HepG2 (cell line): ENCODE data around the gene COQ6. TPM values are rescaled to one million over a fixed set of nuclear protein-coding genes. Genes with fewer than 3 reads are reported as not detected.
A peak's percentile ranks its signal among the peaks of the same experiment; 100 is the strongest.

Experiments used
- CHCHD3 ChIP-seq: sonication (generic); formaldehyde crosslinking; IDR thresholded peaks from 2 replicates; pipeline ENCODE4 v1.8.0; 2022; ENCODE audit warnings: mild to moderate bottlenecking, missing genetic modification reagents, moderate library complexity
- DR1 ChIP-seq: sonication (generic); formaldehyde crosslinking; IDR thresholded peaks from 2 replicates; pipeline ENCODE4 v1.8.0; 2021; ENCODE audit warnings: mild to moderate bottlenecking, missing genetic modification reagents, inconsistent platforms
- ELF3 ChIP-seq: IDR thresholded peaks from 2 replicates; pipeline ENCODE4 v1.6.1; 2016; ENCODE audit warnings: missing genetic modification reagents, missing compliant biosample characterization
- IKZF4 ChIP-seq: sonication (generic); formaldehyde crosslinking; IDR thresholded peaks from 2 replicates; pipeline ENCODE4 v1.5.1; 2020; ENCODE audit warnings: borderline replicate concordance, mild to moderate bottlenecking, low read depth, missing genetic modification reagents; ENCODE audit errors: not compliant biosample characterization
- KDM1A ChIP-seq: IDR thresholded peaks from 2 replicates; pipeline ENCODE4 v1.6.1; 2016; ENCODE audit warnings: missing compliant biosample characterization
- MED13 ChIP-seq: sonication (generic); formaldehyde crosslinking; IDR thresholded peaks from 2 replicates; pipeline ENCODE4 v1.5.0; 2020; ENCODE audit warnings: missing genetic modification reagents
- NBN ChIP-seq: fragments of 450-650 bp; conservative IDR thresholded peaks from 2 replicates; pipeline ENCODE4 v1.6.1; 2017
- RFX1 ChIP-seq: fragments of 450-650 bp; IDR thresholded peaks from 2 replicates; pipeline ENCODE4 v1.6.1; 2017
- SMARCC2 ChIP-seq: fragments of 450-650 bp; IDR thresholded peaks from 2 replicates; pipeline ENCODE4 v1.6.1; 2017; ENCODE audit warnings: antibody characterized with exemption, mild to moderate bottlenecking
- TGIF2 ChIP-seq: IDR thresholded peaks from 2 replicates; pipeline ENCODE4 v1.6.1; 2016; ENCODE audit warnings: control low read depth, missing compliant biosample characterization
- ZBTB49 ChIP-seq: sonication (generic); formaldehyde crosslinking; IDR thresholded peaks from 2 replicates; pipeline ENCODE4 v1.4.0; 2020; ENCODE audit warnings: missing genetic modification reagents, borderline replicate concordance
- ZMYM4 ChIP-seq: sonication (generic); formaldehyde crosslinking; IDR thresholded peaks from 2 replicates; pipeline ENCODE4 v1.8.1; 2023; ENCODE audit warnings: mild to moderate bottlenecking, missing genetic modification reagents
- ZNF205 ChIP-seq: IDR thresholded peaks from 2 replicates; pipeline ENCODE4 v1.6.1; 2018; ENCODE audit warnings: missing biosample characterization, missing genetic modification reagents
- ZNF792 ChIP-seq: IDR thresholded peaks from 2 replicates; pipeline ENCODE4 v1.6.1; 2016
- ZSCAN25 ChIP-seq: sonication (generic); formaldehyde crosslinking; IDR thresholded peaks from 2 replicates; pipeline ENCODE4 v1.8.0; 2022; ENCODE audit warnings: mild to moderate bottlenecking, missing genetic modification reagents
- ZUFSP ChIP-seq: sonication (generic); formaldehyde crosslinking; IDR thresholded peaks from 2 replicates; pipeline ENCODE4 v1.9.0; 2021; ENCODE audit warnings: missing genetic modification reagents, mild to moderate bottlenecking, borderline replicate concordance
- polyA plus RNA-seq, 8 experiments: library from polyadenylated mRNA; depleted of rRNA in 3 of 8; stranded (reverse) in 7 of 8; unstranded in 1 of 8; fragments of >200 nt; fragmentation: Illumina TruSeq in 4 of 8; extraction: Trizol in 4 of 8; gene quantifications; 2 replicates each; pipeline versions ENCODE4 v1.2.1 to v1.2.3, GENCODE V29; 2011 to 2016; ENCODE audit warnings: low read depth in 4 of 8, missing spikeins in 1 of 8, mixed read lengths in 1 of 8; ENCODE audit not compliant: insufficient read depth in 1 of 8
- total RNA-seq, 5 experiments: library from RNA; depleted of rRNA; stranded (reverse); fragments of >200 nt; fragmentation: Illumina TruSeq; extraction: Trizol; gene quantifications; 2 replicates each; pipeline ENCODE4 v1.2.3, GENCODE V29; 2016; ENCODE audit warnings: low read depth in 1 of 5
- TF ChIP-seq, protein P1 (sequence below), 2 experiments: sonication (generic) in 1 of 2; formaldehyde crosslinking in 1 of 2; IDR thresholded peaks; 2 replicates each; pipeline versions ENCODE4 v1.6.1 to v1.9.0; 2014 to 2022; ENCODE audit warnings: antibody characterized with exemption in 1 of 2, borderline replicate concordance in 1 of 2, inconsistent platforms in 1 of 2, low read depth in 1 of 2, missing genetic modification reagents in 1 of 2
- TF ChIP-seq, protein P2 (sequence below): IDR thresholded peaks from 2 replicates; pipeline ENCODE4 v1.6.1; 2016; ENCODE audit warnings: missing biosample characterization, missing genetic modification reagents, low read depth

Gene COQ6
- total and polyA plus RNA-seq, 2 of the 13 experiments (the other 11 are each of a cell fraction or from before 2014, with no cell fraction given): 18.9 to 34.7 TPM

GRCh38 chr14:73949752-73950734 lies at the start of gene COQ6, which contains the start of gene FAM161B (continued):
- TF ChIP-seq ZBTB49 (CRISPR knock-in tag) (no peak), ZUFSP (CRISPR knock-in tag) (no peak), ELF3 (CRISPR knock-in tag) (peak; percentile 56; the same call in 1 of the 2 replicates), NBN (no peak), CHCHD3 (CRISPR knock-in tag) (peak; percentile 70; the same call in 1 of the 2 replicates), TGIF2 (CRISPR knock-in tag) (no peak), SMARCC2 (no peak), ZNF205 (CRISPR knock-in tag) (0 out of 2 replicates have a peak, but pooled peaks have one; percentile 54), ZSCAN25 (peak; percentile 70), IKZF4 (CRISPR knock-in tag) (no peak), MED13 (CRISPR knock-in tag) (no peak), ZNF792 (CRISPR knock-in tag) (peak; percentile 87), RFX1 (peak; percentile 82), KDM1A (CRISPR knock-in tag) (no peak), DR1 (CRISPR knock-in tag) (peak; percentile 79), ZMYM4 (CRISPR knock-in tag) (peak; percentile 85)
- TF ChIP-seq, protein P1, sequence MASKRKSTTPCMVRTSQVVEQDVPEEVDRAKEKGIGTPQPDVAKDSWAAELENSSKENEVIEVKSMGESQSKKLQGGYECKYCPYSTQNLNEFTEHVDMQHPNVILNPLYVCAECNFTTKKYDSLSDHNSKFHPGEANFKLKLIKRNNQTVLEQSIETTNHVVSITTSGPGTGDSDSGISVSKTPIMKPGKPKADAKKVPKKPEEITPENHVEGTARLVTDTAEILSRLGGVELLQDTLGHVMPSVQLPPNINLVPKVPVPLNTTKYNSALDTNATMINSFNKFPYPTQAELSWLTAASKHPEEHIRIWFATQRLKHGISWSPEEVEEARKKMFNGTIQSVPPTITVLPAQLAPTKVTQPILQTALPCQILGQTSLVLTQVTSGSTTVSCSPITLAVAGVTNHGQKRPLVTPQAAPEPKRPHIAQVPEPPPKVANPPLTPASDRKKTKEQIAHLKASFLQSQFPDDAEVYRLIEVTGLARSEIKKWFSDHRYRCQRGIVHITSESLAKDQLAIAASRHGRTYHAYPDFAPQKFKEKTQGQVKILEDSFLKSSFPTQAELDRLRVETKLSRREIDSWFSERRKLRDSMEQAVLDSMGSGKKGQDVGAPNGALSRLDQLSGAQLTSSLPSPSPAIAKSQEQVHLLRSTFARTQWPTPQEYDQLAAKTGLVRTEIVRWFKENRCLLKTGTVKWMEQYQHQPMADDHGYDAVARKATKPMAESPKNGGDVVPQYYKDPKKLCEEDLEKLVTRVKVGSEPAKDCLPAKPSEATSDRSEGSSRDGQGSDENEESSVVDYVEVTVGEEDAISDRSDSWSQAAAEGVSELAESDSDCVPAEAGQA (IDR thresholded peaks at IDR 0.05; ENCODE audit: low read depth): peak; percentile 46
- TF ChIP-seq, protein P1 (CRISPR knock-in tag; IDR thresholded peaks at IDR 0.05; ENCODE audit: borderline replicate concordance): no peak
- TF ChIP-seq, protein P2, sequence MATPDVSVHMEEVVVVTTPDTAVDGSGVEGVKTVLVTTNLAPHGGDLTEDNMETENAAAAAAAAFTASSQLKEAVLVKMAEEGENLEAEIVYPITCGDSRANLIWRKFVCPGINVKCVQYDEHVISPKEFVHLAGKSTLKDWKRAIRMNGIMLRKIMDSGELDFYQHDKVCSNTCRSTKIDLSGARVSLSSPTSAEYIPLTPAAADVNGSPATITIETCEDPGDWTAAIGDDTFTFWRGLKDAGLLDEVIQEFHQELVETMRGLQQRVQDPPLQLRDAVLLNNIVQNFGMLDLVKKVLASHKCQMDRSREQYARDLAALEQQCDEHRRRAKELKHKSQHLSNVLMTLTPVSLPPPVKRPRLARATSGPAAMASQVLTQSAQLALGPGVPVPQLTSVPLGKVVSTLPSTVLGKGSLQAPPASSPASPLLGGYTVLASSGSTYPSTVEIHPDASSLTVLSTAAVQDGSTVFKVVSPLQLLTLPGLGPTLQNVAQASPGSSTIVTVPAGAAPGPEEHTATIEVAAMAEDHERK (CRISPR knock-in tag): peak; percentile 69
